HL-60 (cell line): ENCODE data around the gene PRIMA1.
"Not testable (repeated sequence)": the region's sequence is repeated elsewhere in the genome, so short reads cannot be mapped to it uniquely, and the experiment has no call there.

Experiments
- CTCF ChIP-seq: IDR thresholded peaks from one replicate; pipeline ENCODE4 v1.5.1; 2011; ENCODE audit warnings: low read length, control low read depth, inconsistent platforms; ENCODE audit not compliant: insufficient read depth
- GABPA ChIP-seq: IDR thresholded peaks from 2 replicates; pipeline ENCODE4 v1.6.1; 2012; ENCODE audit warnings: low read depth
- POLR2AphosphoS5 ChIP-seq: IDR thresholded peaks from 2 replicates; pipeline ENCODE4 v1.6.1; 2012; ENCODE audit warnings: low read depth
- TF ChIP-seq, protein P1 (sequence below): IDR thresholded peaks from 2 replicates; pipeline ENCODE4 v1.6.1; 2012; ENCODE audit warnings: low read depth; ENCODE audit not compliant: insufficient replicate concordance

DNA sequence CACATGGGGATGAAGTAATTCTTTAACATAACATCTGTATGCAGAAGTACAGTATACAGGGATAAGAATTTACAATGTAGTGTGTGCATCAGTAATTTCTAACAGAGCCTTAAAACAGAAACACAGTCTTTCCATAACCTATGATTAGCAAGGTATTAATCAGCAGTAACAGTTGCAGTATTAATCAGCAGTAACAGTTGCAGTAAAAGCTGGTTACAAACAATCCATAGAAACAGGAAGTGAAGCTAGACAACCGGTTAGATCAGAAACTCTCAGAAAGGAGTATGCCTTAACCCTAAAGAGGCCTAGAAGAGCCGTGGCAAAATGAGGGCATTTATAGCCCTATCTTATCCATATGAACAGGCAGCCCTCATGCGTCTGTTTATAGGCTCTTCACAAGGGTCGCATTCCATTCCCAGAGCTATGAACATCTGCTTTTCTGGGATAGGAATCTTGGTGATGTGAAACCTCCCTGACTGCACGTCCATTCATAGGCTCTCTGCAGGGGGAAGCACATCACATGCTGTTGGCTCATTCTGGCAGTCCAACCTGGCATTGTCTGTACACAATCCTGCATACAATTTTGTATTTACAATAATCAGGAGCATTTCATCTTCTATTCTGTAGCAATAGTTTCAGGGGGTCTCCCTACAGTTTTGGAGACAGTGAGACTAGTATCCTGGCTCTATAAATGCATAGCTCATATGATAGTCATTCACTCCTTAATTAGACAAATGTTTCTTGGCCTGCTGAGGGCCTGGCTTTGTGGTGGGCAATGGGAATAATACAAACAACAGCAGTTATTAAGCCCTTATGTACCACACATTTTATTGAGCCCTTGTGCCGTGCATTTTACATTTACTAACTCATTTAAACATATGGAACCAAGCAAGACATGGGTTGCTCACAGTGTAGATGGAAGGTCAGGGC is 21.5 kb upstream of the PRIMA1 start:
- not testable (repeated sequence) for TF ChIP-seq CTCF, GABPA, POLR2AphosphoS5
- TF ChIP-seq, protein P1, sequence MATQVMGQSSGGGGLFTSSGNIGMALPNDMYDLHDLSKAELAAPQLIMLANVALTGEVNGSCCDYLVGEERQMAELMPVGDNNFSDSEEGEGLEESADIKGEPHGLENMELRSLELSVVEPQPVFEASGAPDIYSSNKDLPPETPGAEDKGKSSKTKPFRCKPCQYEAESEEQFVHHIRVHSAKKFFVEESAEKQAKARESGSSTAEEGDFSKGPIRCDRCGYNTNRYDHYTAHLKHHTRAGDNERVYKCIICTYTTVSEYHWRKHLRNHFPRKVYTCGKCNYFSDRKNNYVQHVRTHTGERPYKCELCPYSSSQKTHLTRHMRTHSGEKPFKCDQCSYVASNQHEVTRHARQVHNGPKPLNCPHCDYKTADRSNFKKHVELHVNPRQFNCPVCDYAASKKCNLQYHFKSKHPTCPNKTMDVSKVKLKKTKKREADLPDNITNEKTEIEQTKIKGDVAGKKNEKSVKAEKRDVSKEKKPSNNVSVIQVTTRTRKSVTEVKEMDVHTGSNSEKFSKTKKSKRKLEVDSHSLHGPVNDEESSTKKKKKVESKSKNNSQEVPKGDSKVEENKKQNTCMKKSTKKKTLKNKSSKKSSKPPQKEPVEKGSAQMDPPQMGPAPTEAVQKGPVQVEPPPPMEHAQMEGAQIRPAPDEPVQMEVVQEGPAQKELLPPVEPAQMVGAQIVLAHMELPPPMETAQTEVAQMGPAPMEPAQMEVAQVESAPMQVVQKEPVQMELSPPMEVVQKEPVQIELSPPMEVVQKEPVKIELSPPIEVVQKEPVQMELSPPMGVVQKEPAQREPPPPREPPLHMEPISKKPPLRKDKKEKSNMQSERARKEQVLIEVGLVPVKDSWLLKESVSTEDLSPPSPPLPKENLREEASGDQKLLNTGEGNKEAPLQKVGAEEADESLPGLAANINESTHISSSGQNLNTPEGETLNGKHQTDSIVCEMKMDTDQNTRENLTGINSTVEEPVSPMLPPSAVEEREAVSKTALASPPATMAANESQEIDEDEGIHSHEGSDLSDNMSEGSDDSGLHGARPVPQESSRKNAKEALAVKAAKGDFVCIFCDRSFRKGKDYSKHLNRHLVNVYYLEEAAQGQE = not testable (repeated sequence)
